HepG2 (cell line): Measurements from ENCODE around the gene PRSS33. TPM values are rescaled to one million over a fixed set of nuclear protein-coding genes. Genes with fewer than 3 reads are reported as not detected.
A peak's percentile ranks its signal among the peaks of the same experiment; 100 is the strongest.

Experiments used
- AGO1 ChIP-seq: fragments of 200-400 bp; formaldehyde crosslinking; IDR thresholded peaks from 2 replicates; pipeline ENCODE4 v1.6.1; 2017; ENCODE audit warnings: mild to moderate bottlenecking, low read depth, low read length, moderate library complexity; ENCODE audit not compliant: poor library complexity, severe bottlenecking
- ETV6 ChIP-seq: sonication (generic); formaldehyde crosslinking; conservative IDR thresholded peaks from 2 replicates; pipeline ENCODE4 v1.4.0; 2020; ENCODE audit warnings: missing genetic modification reagents
- MLLT10 ChIP-seq: sonication (generic); formaldehyde crosslinking; IDR thresholded peaks from 2 replicates; pipeline ENCODE4 v1.4.0; 2020; ENCODE audit warnings: missing genetic modification reagents
- RBFOX2 ChIP-seq: fragments of 200-400 bp; formaldehyde crosslinking; IDR thresholded peaks from 2 replicates; pipeline ENCODE4 v1.6.1; 2017; ENCODE audit warnings: low read depth, mild to moderate bottlenecking, low read length
- TARDBP ChIP-seq: sonication (generic); formaldehyde crosslinking; IDR thresholded peaks from 2 replicates; pipeline ENCODE4 v1.8.0; 2022; ENCODE audit warnings: mild to moderate bottlenecking, missing genetic modification reagents
- polyA plus RNA-seq, 8 experiments: library from polyadenylated mRNA; depleted of rRNA in 3 of 8; stranded (reverse) in 7 of 8; unstranded in 1 of 8; fragments of >200 nt; fragmentation: Illumina TruSeq in 4 of 8; extraction: Trizol in 4 of 8; gene quantifications; 2 replicates each; pipeline versions ENCODE4 v1.2.1 to v1.2.3, GENCODE V29; 2011 to 2016; ENCODE audit warnings: low read depth in 4 of 8, missing spikeins in 1 of 8, mixed read lengths in 1 of 8; ENCODE audit not compliant: insufficient read depth in 1 of 8
- total RNA-seq, 5 experiments: library from RNA; depleted of rRNA; stranded (reverse); fragments of >200 nt; fragmentation: Illumina TruSeq; extraction: Trizol; gene quantifications; 2 replicates each; pipeline ENCODE4 v1.2.3, GENCODE V29; 2016; ENCODE audit warnings: low read depth in 1 of 5
- TF ChIP-seq, protein P1 (sequence below): sonication (generic); formaldehyde crosslinking; IDR thresholded peaks from 2 replicates; pipeline ENCODE4 v1.5.1; 2020; ENCODE audit warnings: missing genetic modification reagents, mild to moderate bottlenecking, borderline replicate concordance
- TF ChIP-seq, protein P2 (sequence below): IDR thresholded peaks from 2 replicates; pipeline ENCODE4 v1.6.1; 2018; ENCODE audit warnings: missing genetic modification reagents, mild to moderate bottlenecking, missing compliant biosample characterization
- TF ChIP-seq, protein P3 (sequence below): sonication (generic); formaldehyde crosslinking; IDR thresholded peaks from 2 replicates; pipeline ENCODE4 v1.4.0; 2020; ENCODE audit warnings: missing genetic modification reagents, borderline replicate concordance
- TF ChIP-seq, protein P4 (sequence below): sonication (generic); formaldehyde crosslinking; IDR thresholded peaks from 2 replicates; pipeline ENCODE4 v1.4.0; 2020; ENCODE audit warnings: missing genetic modification reagents

The PRSS33 gene
- total and polyA plus RNA-seq, 2 of the 13 experiments (the other 11 are each of a cell fraction or from before 2014, with no cell fraction given), result not detected

DNA sequence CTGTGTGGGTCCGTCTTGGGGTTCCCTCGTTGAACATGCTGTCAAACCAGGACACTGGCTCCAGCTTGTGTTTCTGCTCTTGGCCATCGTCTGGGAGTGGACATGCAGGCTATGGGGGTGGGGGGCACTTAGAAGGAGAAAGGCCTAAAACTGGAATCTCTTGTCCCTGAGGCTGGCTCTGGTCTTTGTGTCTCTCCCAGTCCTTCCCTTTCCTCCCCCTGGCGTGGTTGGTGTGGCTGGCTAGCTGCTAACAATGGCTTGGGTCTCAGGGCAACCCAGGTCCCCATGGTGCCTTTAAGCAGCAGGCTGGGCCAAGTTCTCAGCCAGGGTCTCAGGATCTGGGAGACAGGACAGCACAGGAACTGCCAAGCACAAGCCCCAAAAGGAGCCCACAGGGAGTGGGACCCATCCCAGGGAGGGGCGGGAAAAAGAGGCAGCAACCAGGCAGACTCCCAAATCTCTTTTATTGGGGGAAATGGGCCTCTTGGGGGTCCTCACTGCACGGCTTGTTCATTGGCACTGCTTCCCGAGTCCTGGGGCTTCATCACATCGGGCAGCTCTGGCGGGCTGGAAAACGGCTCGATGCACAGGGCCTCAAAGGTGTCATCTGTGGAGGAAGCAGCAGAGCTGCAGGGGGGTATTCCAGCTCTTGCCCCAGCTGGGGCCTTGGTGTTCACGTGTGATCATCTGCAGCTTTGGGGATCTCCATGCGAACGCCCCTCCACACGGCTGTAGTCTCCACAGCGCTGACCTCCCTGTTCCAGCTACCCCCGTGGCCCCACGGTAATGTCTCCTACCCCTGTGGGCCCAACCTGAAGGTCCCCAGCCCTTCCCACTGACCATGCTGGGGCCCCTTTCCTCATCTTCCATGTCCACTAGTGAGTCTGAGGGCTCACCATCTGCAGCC, 15.6 kb downstream of the PRSS33 start (continued):
- TF ChIP-seq, protein P1, sequence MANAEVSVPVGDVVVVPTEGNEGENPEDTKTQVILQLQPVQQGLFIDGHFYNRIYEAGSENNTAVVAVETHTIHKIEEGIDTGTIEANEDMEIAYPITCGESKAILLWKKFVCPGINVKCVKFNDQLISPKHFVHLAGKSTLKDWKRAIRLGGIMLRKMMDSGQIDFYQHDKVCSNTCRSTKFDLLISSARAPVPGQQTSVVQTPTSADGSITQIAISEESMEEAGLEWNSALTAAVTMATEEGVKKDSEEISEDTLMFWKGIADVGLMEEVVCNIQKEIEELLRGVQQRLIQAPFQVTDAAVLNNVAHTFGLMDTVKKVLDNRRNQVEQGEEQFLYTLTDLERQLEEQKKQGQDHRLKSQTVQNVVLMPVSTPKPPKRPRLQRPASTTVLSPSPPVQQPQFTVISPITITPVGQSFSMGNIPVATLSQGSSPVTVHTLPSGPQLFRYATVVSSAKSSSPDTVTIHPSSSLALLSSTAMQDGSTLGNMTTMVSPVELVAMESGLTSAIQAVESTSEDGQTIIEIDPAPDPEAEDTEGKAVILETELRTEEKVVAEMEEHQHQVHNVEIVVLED (CRISPR knock-in tag), result no peak
- TF ChIP-seq ETV6 (CRISPR knock-in tag), result no peak
- TF ChIP-seq, protein P2, sequence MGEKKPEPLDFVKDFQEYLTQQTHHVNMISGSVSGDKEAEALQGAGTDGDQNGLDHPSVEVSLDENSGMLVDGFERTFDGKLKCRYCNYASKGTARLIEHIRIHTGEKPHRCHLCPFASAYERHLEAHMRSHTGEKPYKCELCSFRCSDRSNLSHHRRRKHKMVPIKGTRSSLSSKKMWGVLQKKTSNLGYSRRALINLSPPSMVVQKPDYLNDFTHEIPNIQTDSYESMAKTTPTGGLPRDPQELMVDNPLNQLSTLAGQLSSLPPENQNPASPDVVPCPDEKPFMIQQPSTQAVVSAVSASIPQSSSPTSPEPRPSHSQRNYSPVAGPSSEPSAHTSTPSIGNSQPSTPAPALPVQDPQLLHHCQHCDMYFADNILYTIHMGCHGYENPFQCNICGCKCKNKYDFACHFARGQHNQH, result no peak
- TF ChIP-seq, protein P3, sequence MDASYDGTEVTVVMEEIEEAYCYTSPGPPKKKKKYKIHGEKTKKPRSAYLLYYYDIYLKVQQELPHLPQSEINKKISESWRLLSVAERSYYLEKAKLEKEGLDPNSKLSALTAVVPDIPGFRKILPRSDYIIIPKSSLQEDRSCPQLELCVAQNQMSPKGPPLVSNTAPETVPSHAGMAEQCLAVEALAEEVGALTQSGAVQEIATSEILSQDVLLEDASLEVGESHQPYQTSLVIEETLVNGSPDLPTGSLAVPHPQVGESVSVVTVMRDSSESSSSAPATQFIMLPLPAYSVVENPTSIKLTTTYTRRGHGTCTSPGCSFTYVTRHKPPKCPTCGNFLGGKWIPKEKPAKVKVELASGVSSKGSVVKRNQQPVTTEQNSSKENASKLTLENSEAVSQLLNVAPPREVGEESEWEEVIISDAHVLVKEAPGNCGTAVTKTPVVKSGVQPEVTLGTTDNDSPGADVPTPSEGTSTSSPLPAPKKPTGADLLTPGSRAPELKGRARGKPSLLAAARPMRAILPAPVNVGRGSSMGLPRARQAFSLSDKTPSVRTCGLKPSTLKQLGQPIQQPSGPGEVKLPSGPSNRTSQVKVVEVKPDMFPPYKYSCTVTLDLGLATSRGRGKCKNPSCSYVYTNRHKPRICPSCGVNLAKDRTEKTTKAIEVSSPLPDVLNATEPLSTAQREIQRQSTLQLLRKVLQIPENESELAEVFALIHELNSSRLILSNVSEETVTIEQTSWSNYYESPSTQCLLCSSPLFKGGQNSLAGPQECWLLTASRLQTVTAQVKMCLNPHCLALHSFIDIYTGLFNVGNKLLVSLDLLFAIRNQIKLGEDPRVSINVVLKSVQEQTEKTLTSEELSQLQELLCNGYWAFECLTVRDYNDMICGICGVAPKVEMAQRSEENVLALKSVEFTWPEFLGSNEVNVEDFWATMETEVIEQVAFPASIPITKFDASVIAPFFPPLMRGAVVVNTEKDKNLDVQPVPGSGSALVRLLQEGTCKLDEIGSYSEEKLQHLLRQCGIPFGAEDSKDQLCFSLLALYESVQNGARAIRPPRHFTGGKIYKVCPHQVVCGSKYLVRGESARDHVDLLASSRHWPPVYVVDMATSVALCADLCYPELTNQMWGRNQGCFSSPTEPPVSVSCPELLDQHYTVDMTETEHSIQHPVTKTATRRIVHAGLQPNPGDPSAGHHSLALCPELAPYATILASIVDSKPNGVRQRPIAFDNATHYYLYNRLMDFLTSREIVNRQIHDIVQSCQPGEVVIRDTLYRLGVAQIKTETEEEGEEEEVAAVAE (CRISPR knock-in tag), result no peak
- TF ChIP-seq RBFOX2, result peak; percentile 58
- TF ChIP-seq, protein P4, sequence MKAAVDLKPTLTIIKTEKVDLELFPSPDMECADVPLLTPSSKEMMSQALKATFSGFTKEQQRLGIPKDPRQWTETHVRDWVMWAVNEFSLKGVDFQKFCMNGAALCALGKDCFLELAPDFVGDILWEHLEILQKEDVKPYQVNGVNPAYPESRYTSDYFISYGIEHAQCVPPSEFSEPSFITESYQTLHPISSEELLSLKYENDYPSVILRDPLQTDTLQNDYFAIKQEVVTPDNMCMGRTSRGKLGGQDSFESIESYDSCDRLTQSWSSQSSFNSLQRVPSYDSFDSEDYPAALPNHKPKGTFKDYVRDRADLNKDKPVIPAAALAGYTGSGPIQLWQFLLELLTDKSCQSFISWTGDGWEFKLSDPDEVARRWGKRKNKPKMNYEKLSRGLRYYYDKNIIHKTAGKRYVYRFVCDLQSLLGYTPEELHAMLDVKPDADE, result no peak
- TF ChIP-seq MLLT10 (CRISPR knock-in tag), result no peak
- TF ChIP-seq TARDBP (CRISPR knock-in tag), result no peak
- TF ChIP-seq AGO1, result peak; percentile 47
